ENCODE results near the gene ALDH3B1. TPM values are rescaled to one million over a fixed set of nuclear protein-coding genes. Genes with fewer than 3 reads are reported as not detected.

Gene ALDH3B1
- total RNA-seq, 1 experiment from 2014 or later: 104 TPM

- no TSS peak for BruUV-seq (replicated peaks)
- no peak overlapping the region for H3K27ac ChIP-seq
- no peaks in the 10 kb centered on the region for H4K20me1 ChIP-seq (ENCODE audit: insufficient read depth)
- no peaks in the 10 kb centered on the region for H3K27me3 ChIP-seq (ENCODE audit: insufficient read depth, low read depth)
- 0 out of 2 replicates have a peak, but pooled peaks cover 1% of the 10 kb centered on the region for H3K79me2 ChIP-seq (ENCODE audit: low read depth)
- H3K4me1 ChIP-seq (replicated peaks; ENCODE audit: insufficient read depth): peaks cover 45% of the 10 kb centered on the region
- no peak overlapping the region for H3K4me3 ChIP-seq
- ChIA-PET POLR2A (ENCODE audit: unreplicated experiment) (interaction anchor here (0.6 to 0.7 kb wide), 3 partner anchors 128 to 390 kb away, joined by 3 to 8 read pairs (median 6); no protein-coding TSS in a partner anchor), CTCF (interaction anchor here (1.2 to 1.5 kb wide), 2 partner anchors 10 to 18 kb away, joined by 4 to 8 read pairs; partner anchors contain the start of gene ALDH3B1)
- intact Hi-C loops (cut with micrococcal nuclease; ENCODE audit: unreplicated experiment): loop anchor here (1.0 kb wide), 1 partner anchor 10 kb away; the partner anchor contains the start of gene ALDH3B1
- no peak overlapping the region for H2AFZ ChIP-seq
- peaks cover 46% of the 10 kb centered on the region for H3F3A ChIP-seq (ENCODE audit: insufficient read depth, low read depth)
- no peaks in the 10 kb centered on the region for H3K9me3 ChIP-seq (ENCODE audit: insufficient read depth, low read depth)
- H3K4me2 ChIP-seq: peak overlapping the region; percentile 35; the same call in 1 of the 2 replicates
- peak in 1 of 2 experiments; percentile 88 for DNase-seq
- TF ChIP-seq CTCF (conservative IDR thresholded peaks at IDR 0.05) (peak; percentile 45), EZH2 (IDR thresholded peaks at IDR 0.05; ENCODE audit: low read depth) (no peak)
- H3K36me3 ChIP-seq (ENCODE audit: low read depth): no peaks in the 10 kb centered on the region
- H3K9me2 ChIP-seq (ENCODE audit: insufficient read depth): no peaks in the 10 kb centered on the region
Measured at GRCh38 chr11:68020575-68020974, 10.4 kb downstream of the ALDH3B1 start.

GRCh38 chr11:68021167-68021787 is 11.2 kb downstream of the ALDH3B1 start:
- H4K20me1 ChIP-seq (ENCODE audit: insufficient read depth): no peaks in the 10 kb centered on the region
- no peaks in the 10 kb centered on the region for H3K27me3 ChIP-seq (ENCODE audit: insufficient read depth, low read depth)
- no peaks in the 10 kb centered on the region for H3K36me3 ChIP-seq (ENCODE audit: low read depth)
- DNase-seq: peak; percentile 59 to 82
- no peaks in the 10 kb centered on the region for H3K9me2 ChIP-seq (ENCODE audit: insufficient read depth)
- H3K4me2 ChIP-seq: peak overlapping the region; percentile 35
- ChIA-PET CTCF (interaction anchor here (0.6 to 1.5 kb wide), 3 partner anchors 11 to 91 kb away, joined by 3 to 8 read pairs (median 4); partner anchors contain the start of gene ALDH3B1), POLR2A (ENCODE audit: unreplicated experiment) (interaction anchor here (0.6 kb wide), 1 partner anchor 10 kb away, joined by 4 read pairs; no protein-coding TSS in a partner anchor)
- H3K9me3 ChIP-seq (ENCODE audit: insufficient read depth, low read depth): no peaks in the 10 kb centered on the region
- H3F3A ChIP-seq (ENCODE audit: insufficient read depth, low read depth): peaks cover 47% of the 10 kb centered on the region
- H2AFZ ChIP-seq: no peak overlapping the region
- BruUV-seq (replicated peaks): no TSS peak
- peaks cover 38% of the 10 kb centered on the region for H3K4me1 ChIP-seq (replicated peaks; ENCODE audit: insufficient read depth)
- no peak overlapping the region for H3K4me3 ChIP-seq
- TF ChIP-seq EZH2 (IDR thresholded peaks at IDR 0.05; ENCODE audit: low read depth) (no peak), CTCF (conservative IDR thresholded peaks at IDR 0.05) (peak; percentile 79)
- no peak overlapping the region for H3K27ac ChIP-seq
- intact Hi-C loops (cut with micrococcal nuclease; ENCODE audit: unreplicated experiment): no loop called here
- no peaks in the 10 kb centered on the region for H3K79me2 ChIP-seq (ENCODE audit: low read depth)

- DNase-seq: no peak
- no TSS peak for BruUV-seq (replicated peaks)
- Histone ChIP-seq H3K27me3 (ENCODE audit: insufficient read depth, low read depth) (no peaks in the 10 kb centered on the region), H3F3A (ENCODE audit: insufficient read depth, low read depth) (peaks cover 34% of the 10 kb centered on the region), H3K4me3 (no peak overlapping the region), H3K79me2 (ENCODE audit: low read depth) (peaks cover 7% of the 10 kb centered on the region), H3K27ac (no peak overlapping the region), H3K36me3 (ENCODE audit: low read depth) (no peaks in the 10 kb centered on the region), H3K4me2 (no peak overlapping the region), H3K9me2 (ENCODE audit: insufficient read depth) (no peaks in the 10 kb centered on the region), H4K20me1 (ENCODE audit: insufficient read depth) (no peaks in the 10 kb centered on the region), H3K9me3 (ENCODE audit: insufficient read depth, low read depth) (no peaks in the 10 kb centered on the region), H3K4me1 (replicated peaks; ENCODE audit: insufficient read depth) (peaks cover 30% of the 10 kb centered on the region), H2AFZ (no peak overlapping the region)
- ChIA-PET POLR2A (ENCODE audit: unreplicated experiment) (no interaction called here), CTCF (no interaction called here)
- intact Hi-C loops (cut with micrococcal nuclease; ENCODE audit: unreplicated experiment): no loop called here
- TF ChIP-seq EZH2 (IDR thresholded peaks at IDR 0.05; ENCODE audit: low read depth): no peak
- no peak for TF ChIP-seq CTCF (conservative IDR thresholded peaks at IDR 0.05)
Measured at GRCh38 chr11:68022531-68022930, 12.4 kb downstream of the ALDH3B1 start.
